Measurements from ENCODE around the gene TMOD4.

Gene TMOD4

GRCh38 chr1:151167116-151167515 is 8.7 kb downstream of the TMOD4 start:
- Histone ChIP-seq H3K27me3 (ENCODE audit: insufficient read depth, low read length, poor library complexity) (no peaks in the 10 kb centered on the region), H3K4me3 (ENCODE audit: low read length) (no peak overlapping the region), H3K4me1 (ENCODE audit: control insufficient read depth, low read depth, low read length) (no peaks in the 10 kb centered on the region), H3K56ac (ENCODE audit: low read length) (peak overlapping the region; percentile 79), H4K5ac (ENCODE audit: low read length) (no peak overlapping the region), H3K23ac (ENCODE audit: low read length) (no peak overlapping the region), H3K36me3 (ENCODE audit: control insufficient read depth, insufficient read depth, low read length) (no peaks in the 10 kb centered on the region), H3K27ac (ENCODE audit: low read depth, low read length) (no peak overlapping the region), H2BK15ac (replicated peaks; ENCODE audit: low read depth) (no peak overlapping the region), H3K4me2 (ENCODE audit: low read length) (no peak overlapping the region), H2AK5ac (ENCODE audit: low read length) (no peak overlapping the region), H2BK120ac (ENCODE audit: low read depth, low read length) (no peak overlapping the region), H3K79me1 (ENCODE audit: low read length) (no peaks in the 10 kb centered on the region), H3K18ac (ENCODE audit: low read length) (no peak overlapping the region), H3K79me2 (ENCODE audit: control insufficient read depth, insufficient read depth, low read length) (no peaks in the 10 kb centered on the region), H3K9ac (ENCODE audit: low read length) (peak overlapping the region; percentile 75), H2BK5ac (ENCODE audit: low read length) (no peak overlapping the region), H3K4ac (ENCODE audit: low read depth, low read length) (no peak overlapping the region), H4K8ac (ENCODE audit: low read depth, low read length) (no peak overlapping the region)
- DNase-seq: no peak
- no CpG with 5 or more reads among the region's 6 CpGs for WGBS (ENCODE audit: extremely low coverage, insufficient coverage, low lambda C conversion rate)

GRCh38 chr1:151166505-151166956 is 9.2 kb downstream of the TMOD4 start:
- Histone ChIP-seq H2BK120ac (ENCODE audit: low read depth, low read length) (no peak overlapping the region), H2BK15ac (replicated peaks; ENCODE audit: low read depth) (no peak overlapping the region), H4K5ac (ENCODE audit: low read length) (no peak overlapping the region), H2BK5ac (ENCODE audit: low read length) (no peak overlapping the region), H3K79me2 (ENCODE audit: control insufficient read depth, insufficient read depth, low read length) (no peaks in the 10 kb centered on the region), H3K79me1 (ENCODE audit: low read length) (no peaks in the 10 kb centered on the region), H3K27me3 (ENCODE audit: insufficient read depth, low read length, poor library complexity) (no peaks in the 10 kb centered on the region), H3K4ac (ENCODE audit: low read depth, low read length) (peak overlapping the region; percentile 94), H3K27ac (ENCODE audit: low read depth, low read length) (no peak overlapping the region), H3K56ac (ENCODE audit: low read length) (peak overlapping the region; percentile 79), H2AK5ac (ENCODE audit: low read length) (no peak overlapping the region), H3K23ac (ENCODE audit: low read length) (no peak overlapping the region), H3K18ac (ENCODE audit: low read length) (peak overlapping the region; percentile 60), H3K9ac (ENCODE audit: low read length) (peak overlapping the region; percentile 75), H3K4me3 (ENCODE audit: low read length) (peak overlapping the region; percentile 53), H3K4me1 (ENCODE audit: control insufficient read depth, low read depth, low read length) (no peaks in the 10 kb centered on the region), H4K8ac (ENCODE audit: low read depth, low read length) (no peak overlapping the region), H3K36me3 (ENCODE audit: control insufficient read depth, insufficient read depth, low read length) (no peaks in the 10 kb centered on the region), H3K4me2 (ENCODE audit: low read length) (peak overlapping the region; percentile 58)
- no CpG with 5 or more reads among the region's 15 CpGs for WGBS (ENCODE audit: extremely low coverage, insufficient coverage, low lambda C conversion rate)
- DNase-seq: peak; percentile 71

GRCh38 chr1:151165738-151166504 is 9.9 kb downstream of the TMOD4 start, which contains the start of the genes LYSMD1 and SCNM1:
LYSMD1 (minus strand) TSS chr1:151165902; CDS start chr1:151165258, 644 bp downstream.
SCNM1 (plus strand) TSS chr1:151166144; CDS start chr1:151166153, 9 bp downstream.
- Histone ChIP-seq H3K23ac (ENCODE audit: low read length) (no peak within 1 kb of the TSS), H3K18ac (ENCODE audit: low read length) (peak within 1 kb of the TSS; percentile 81), H3K4me3 (ENCODE audit: low read length) (peak within 1 kb of the TSS; percentile 53), H3K4ac (ENCODE audit: low read depth, low read length) (peak within 1 kb of the TSS; percentile 94), H4K8ac (ENCODE audit: low read depth, low read length) (peak within 1 kb of the TSS; percentile 44), H4K5ac (ENCODE audit: low read length) (no peak within 1 kb of the TSS), H2BK15ac (replicated peaks; ENCODE audit: low read depth) (no peak within 1 kb of the TSS), H3K9ac (ENCODE audit: low read length) (peak within 1 kb of the TSS; percentile 75), H2BK120ac (ENCODE audit: low read depth, low read length) (no peak within 1 kb of the TSS), H3K4me1 (ENCODE audit: control insufficient read depth, low read depth, low read length) (no peaks in the 10 kb centered on the region), H3K4me2 (ENCODE audit: low read length) (peak within 1 kb of the TSS; percentile 58), H3K27ac (ENCODE audit: low read depth, low read length) (peak within 1 kb of the TSS; percentile 39), H2AK5ac (ENCODE audit: low read length) (no peak within 1 kb of the TSS), H3K79me1 (ENCODE audit: low read length) (no peaks in the 10 kb centered on the region), H3K79me2 (ENCODE audit: control insufficient read depth, insufficient read depth, low read length) (no peaks in the 10 kb centered on the region), H3K27me3 (ENCODE audit: insufficient read depth, low read length, poor library complexity) (no peaks in the 10 kb centered on the region), H3K56ac (ENCODE audit: low read length) (peak within 1 kb of the TSS; percentile 83), H3K36me3 (ENCODE audit: control insufficient read depth, insufficient read depth, low read length) (no peaks in the 10 kb centered on the region), H2BK5ac (ENCODE audit: low read length) (no peak within 1 kb of the TSS)
- WGBS (ENCODE audit: extremely low coverage, insufficient coverage, low lambda C conversion rate): no CpG with 5 or more reads among the region's 38 CpGs
- DNase-seq: peak; percentile 100

DNA sequence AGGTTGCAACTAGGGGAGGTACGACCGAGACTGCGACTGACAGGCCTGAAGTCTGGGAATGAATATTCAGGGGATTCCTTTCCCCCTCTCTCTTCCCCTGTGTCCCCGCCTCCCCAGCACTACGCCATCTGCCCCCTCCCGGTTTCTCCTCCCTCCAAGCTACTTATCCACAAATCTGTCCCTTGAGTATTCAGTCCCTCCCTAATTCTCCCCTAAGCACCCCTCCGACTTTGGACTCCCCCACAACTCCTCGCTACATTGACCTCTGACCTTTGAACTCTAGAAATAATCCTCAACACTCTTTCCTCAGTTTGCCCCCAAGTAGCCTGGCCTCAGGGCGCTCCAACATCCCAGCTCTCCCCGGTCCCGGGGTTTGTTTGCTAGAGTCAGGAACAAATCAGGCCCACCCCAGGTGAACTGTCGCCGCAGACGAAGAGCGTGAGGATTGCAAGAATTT is 10.5 kb downstream of the TMOD4 start:
- H3K27ac ChIP-seq (ENCODE audit: low read depth, low read length): peak overlapping the region; percentile 39
- H3K36me3 ChIP-seq (ENCODE audit: control insufficient read depth, insufficient read depth, low read length): no peaks in the 10 kb centered on the region
- H3K27me3 ChIP-seq (ENCODE audit: insufficient read depth, low read length, poor library complexity): no peaks in the 10 kb centered on the region
- DNase-seq: peak; percentile 89
- H3K4me1 ChIP-seq (ENCODE audit: control insufficient read depth, low read depth, low read length): no peaks in the 10 kb centered on the region
- H2BK15ac ChIP-seq (replicated peaks; ENCODE audit: low read depth): no peak overlapping the region
- no peak overlapping the region for H2BK5ac ChIP-seq (ENCODE audit: low read length)
- peak overlapping the region; percentile 42 for H3K4me3 ChIP-seq (ENCODE audit: low read length)
- peak overlapping the region; percentile 10 for H3K4ac ChIP-seq (ENCODE audit: low read depth, low read length)
- peak overlapping the region; percentile 81 for H3K18ac ChIP-seq (ENCODE audit: low read length)
- no peak overlapping the region for H2BK120ac ChIP-seq (ENCODE audit: low read depth, low read length)
- no peak overlapping the region for H3K23ac ChIP-seq (ENCODE audit: low read length)
- no CpG with 5 or more reads among the region's 15 CpGs for WGBS (ENCODE audit: extremely low coverage, insufficient coverage, low lambda C conversion rate)
- H3K9ac ChIP-seq (ENCODE audit: low read length): peak overlapping the region; percentile 72
- no peaks in the 10 kb centered on the region for H3K79me2 ChIP-seq (ENCODE audit: control insufficient read depth, insufficient read depth, low read length)
- H3K56ac ChIP-seq (ENCODE audit: low read length): peak overlapping the region; percentile 83
- H4K5ac ChIP-seq (ENCODE audit: low read length): no peak overlapping the region
- H3K79me1 ChIP-seq (ENCODE audit: low read length): no peaks in the 10 kb centered on the region
- peak overlapping the region; percentile 44 for H4K8ac ChIP-seq (ENCODE audit: low read depth, low read length)
- H3K4me2 ChIP-seq (ENCODE audit: low read length): peak overlapping the region; percentile 41
- H2AK5ac ChIP-seq (ENCODE audit: low read length): no peak overlapping the region

- no peak for DNase-seq
These were observed 11.0 kb downstream of the TMOD4 start for GRCh38 chr1:151164732-151165280.

More at GRCh38 chr1:151164732-151165280, 11.0 kb downstream of the TMOD4 start:
- no peak overlapping the region for H3K4ac ChIP-seq (ENCODE audit: low read depth, low read length)
- no peak overlapping the region for H4K5ac ChIP-seq (ENCODE audit: low read length)
- peak overlapping the region; percentile 83 for H3K56ac ChIP-seq (ENCODE audit: low read length)
- H3K79me1 ChIP-seq (ENCODE audit: low read length): no peaks in the 10 kb centered on the region
- H2BK5ac ChIP-seq (ENCODE audit: low read length): no peak overlapping the region
- H3K4me1 ChIP-seq (ENCODE audit: control insufficient read depth, low read depth, low read length): no peaks in the 10 kb centered on the region
- H2BK15ac ChIP-seq (replicated peaks; ENCODE audit: low read depth): no peak overlapping the region
- no peak overlapping the region for H2AK5ac ChIP-seq (ENCODE audit: low read length)
- peak overlapping the region; percentile 5 for H3K4me2 ChIP-seq (ENCODE audit: low read length)
- no peak overlapping the region for H3K4me3 ChIP-seq (ENCODE audit: low read length)
- H4K8ac ChIP-seq (ENCODE audit: low read depth, low read length): no peak overlapping the region
- no peaks in the 10 kb centered on the region for H3K27me3 ChIP-seq (ENCODE audit: insufficient read depth, low read length, poor library complexity)
- H2BK120ac ChIP-seq (ENCODE audit: low read depth, low read length): no peak overlapping the region
- no peak overlapping the region for H3K18ac ChIP-seq (ENCODE audit: low read length)
- no peaks in the 10 kb centered on the region for H3K36me3 ChIP-seq (ENCODE audit: control insufficient read depth, insufficient read depth, low read length)
- H3K27ac ChIP-seq (ENCODE audit: low read depth, low read length): no peak overlapping the region
- no peaks in the 10 kb centered on the region for H3K79me2 ChIP-seq (ENCODE audit: control insufficient read depth, insufficient read depth, low read length)
- H3K9ac ChIP-seq (ENCODE audit: low read length): peak overlapping the region; percentile 72
- no CpG with 5 or more reads among the region's 11 CpGs for WGBS (ENCODE audit: extremely low coverage, insufficient coverage, low lambda C conversion rate)
- no peak overlapping the region for H3K23ac ChIP-seq (ENCODE audit: low read length)

Measured in mesendoderm (in vitro differentiated cells).